Fibroblast of lung (primary cell): ENCODE data around the gene TRIM24. TPM values are rescaled to one million over a fixed set of nuclear protein-coding genes. Genes with fewer than 3 reads are reported as not detected.

Experiments
- DNase-seq, 2 donors: peaks; one replicate each; pipeline versions ENCODE4 v3.0.0 to v3.0.0-alpha.2; 2010; ENCODE audit warnings: low read depth in 2 of 2
- H2AFZ ChIP-seq: 2 replicates; pipeline ENCODE4 v1.5.1; 2012; ENCODE audit warnings: low read length, control low read depth, inconsistent platforms
- H3K27ac ChIP-seq: 2 replicates; pipeline ENCODE4 v1.5.1; 2011; ENCODE audit warnings: low read length, control low read depth; ENCODE audit not compliant: insufficient read depth
- H3K27me3 ChIP-seq: 2 replicates; pipeline ENCODE4 v1.5.1; 2011; ENCODE audit warnings: mild to moderate bottlenecking, low read length; ENCODE audit not compliant: control insufficient read depth, insufficient read depth
- H3K36me3 ChIP-seq: 2 replicates; pipeline ENCODE4 v1.5.1; 2011; ENCODE audit warnings: low read length; ENCODE audit not compliant: control insufficient read depth, insufficient read depth
- H3K4me1 ChIP-seq: 2 replicates; pipeline ENCODE4 v1.5.1; 2011; ENCODE audit warnings: low read length; ENCODE audit not compliant: control insufficient read depth, insufficient read depth; ENCODE audit errors: extremely low read depth
- H3K4me2 ChIP-seq: 2 replicates; pipeline ENCODE4 v1.5.1; 2011; ENCODE audit warnings: low read length, control low read depth; ENCODE audit not compliant: insufficient read depth; ENCODE audit errors: extremely low read depth
- H3K4me3 ChIP-seq, 4 experiments: fragments of 200-600 bp in 1 of 4; sonication (generic) in 1 of 4; replicated peaks in 1 of 4; 2 replicates each; pipeline ENCODE4 v1.5.1; 2011 to 2016; ENCODE audit warnings: low read length in 4 of 4, low read depth in 3 of 4, mild to moderate bottlenecking in 3 of 4, control low read depth in 2 of 4, inconsistent platforms in 1 of 4, mixed read lengths in 1 of 4; ENCODE audit not compliant: insufficient read depth in 1 of 4; ENCODE audit errors: control extremely low read depth in 1 of 4
- H3K79me2 ChIP-seq: 2 replicates; pipeline ENCODE4 v1.5.1; 2012; ENCODE audit warnings: mild to moderate bottlenecking, low read length, inconsistent platforms; ENCODE audit not compliant: control insufficient read depth, insufficient read depth
- H3K9ac ChIP-seq: 2 replicates; pipeline ENCODE4 v1.5.1; 2011; ENCODE audit warnings: mild to moderate bottlenecking, low read length, control low read depth; ENCODE audit not compliant: insufficient read depth
- H3K9me3 ChIP-seq: 2 replicates; pipeline ENCODE4 v1.5.1; 2012; ENCODE audit warnings: low read depth, low read length; ENCODE audit not compliant: control insufficient read depth, insufficient read depth
- H4K20me1 ChIP-seq: 2 replicates; pipeline ENCODE4 v1.5.1; 2011; ENCODE audit warnings: low read length; ENCODE audit not compliant: control insufficient read depth, insufficient read depth; ENCODE audit errors: extremely low read depth
- EZH2 ChIP-seq: IDR thresholded peaks from 2 replicates; pipeline ENCODE4 v1.5.1; 2012; ENCODE audit warnings: low read length, control low read depth, mild to moderate bottlenecking; ENCODE audit errors: missing control alignments
- polyA plus RNA-seq, 2 donors: library from polyadenylated mRNA; depleted of rRNA in 1 of 2; stranded (reverse) in 1 of 2; unstranded in 1 of 2; fragments of >200 nt; gene quantifications; 2 replicates each; pipeline ENCODE4 v1.2.1, GENCODE V29; 2011 to 2012; ENCODE audit warnings: missing spikeins in 1 of 2
- total RNA-seq: library from RNA; depleted of rRNA; stranded (reverse); fragments of >200 nt; gene quantifications from 2 replicates; pipeline ENCODE4 v1.2.1, GENCODE V29; 2014
- TF ChIP-seq, protein P1 (sequence below), 2 donors: IDR thresholded peaks in 1 of 2; conservative IDR thresholded peaks in 1 of 2; 1 replicate in 1 of 2; 2 replicates in 1 of 2; pipeline ENCODE4 v1.5.1; 2011 to 2012; ENCODE audit warnings: low read length in 2 of 2, control low read depth in 1 of 2, inconsistent platforms in 1 of 2, low read depth in 1 of 2, mild to moderate bottlenecking in 1 of 2

Gene TRIM24
- total and polyA plus RNA-seq, 2 donors (not counting 1 experiment from before 2014, with no cell fraction given): 5.9 to 7.9 TPM

DNA sequence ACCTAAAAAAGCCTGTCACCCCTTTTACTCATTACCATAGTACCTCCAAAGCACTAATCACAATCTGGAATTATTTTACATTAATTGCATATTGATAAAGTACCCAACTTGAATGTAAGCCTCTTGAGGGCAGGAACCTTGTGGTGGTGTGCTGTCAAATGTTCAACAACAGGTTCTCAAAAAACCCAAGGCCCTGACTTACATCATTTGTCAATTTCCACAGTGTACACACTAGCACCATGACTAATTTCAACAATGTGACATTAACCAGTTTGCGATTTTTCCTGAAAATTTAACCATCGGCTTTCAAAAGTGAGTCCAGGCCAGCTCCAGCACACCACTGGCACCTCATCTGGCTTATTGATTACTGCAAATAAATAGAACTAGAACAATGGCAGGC is 153.6 kb downstream of the TRIM24 start:
- no peak for TF ChIP-seq EZH2
- TF ChIP-seq, protein P1, sequence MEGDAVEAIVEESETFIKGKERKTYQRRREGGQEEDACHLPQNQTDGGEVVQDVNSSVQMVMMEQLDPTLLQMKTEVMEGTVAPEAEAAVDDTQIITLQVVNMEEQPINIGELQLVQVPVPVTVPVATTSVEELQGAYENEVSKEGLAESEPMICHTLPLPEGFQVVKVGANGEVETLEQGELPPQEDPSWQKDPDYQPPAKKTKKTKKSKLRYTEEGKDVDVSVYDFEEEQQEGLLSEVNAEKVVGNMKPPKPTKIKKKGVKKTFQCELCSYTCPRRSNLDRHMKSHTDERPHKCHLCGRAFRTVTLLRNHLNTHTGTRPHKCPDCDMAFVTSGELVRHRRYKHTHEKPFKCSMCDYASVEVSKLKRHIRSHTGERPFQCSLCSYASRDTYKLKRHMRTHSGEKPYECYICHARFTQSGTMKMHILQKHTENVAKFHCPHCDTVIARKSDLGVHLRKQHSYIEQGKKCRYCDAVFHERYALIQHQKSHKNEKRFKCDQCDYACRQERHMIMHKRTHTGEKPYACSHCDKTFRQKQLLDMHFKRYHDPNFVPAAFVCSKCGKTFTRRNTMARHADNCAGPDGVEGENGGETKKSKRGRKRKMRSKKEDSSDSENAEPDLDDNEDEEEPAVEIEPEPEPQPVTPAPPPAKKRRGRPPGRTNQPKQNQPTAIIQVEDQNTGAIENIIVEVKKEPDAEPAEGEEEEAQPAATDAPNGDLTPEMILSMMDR (conservative IDR thresholded peaks at IDR 0.05 in 1 of 2, IDR thresholded peaks at IDR 0.05 in 1 of 2; ENCODE audit: low read depth in 1 of 2, low read length in 2 of 2): no peak
- Histone ChIP-seq H3K9me3 (no peaks in the 10 kb centered on the region), H3K79me2 (no peaks in the 10 kb centered on the region), H3K9ac (no peak overlapping the region), H3K27me3 (no peaks in the 10 kb centered on the region), H4K20me1 (no peaks in the 10 kb centered on the region), H3K4me2 (no peak overlapping the region), H3K27ac (no peak overlapping the region), H2AFZ (no peak overlapping the region), H3K36me3 (no peaks in the 10 kb centered on the region), H3K4me1 (no peaks in the 10 kb centered on the region), H3K4me3 (no peak overlapping the region)
- DNase-seq: no peak

DNA sequence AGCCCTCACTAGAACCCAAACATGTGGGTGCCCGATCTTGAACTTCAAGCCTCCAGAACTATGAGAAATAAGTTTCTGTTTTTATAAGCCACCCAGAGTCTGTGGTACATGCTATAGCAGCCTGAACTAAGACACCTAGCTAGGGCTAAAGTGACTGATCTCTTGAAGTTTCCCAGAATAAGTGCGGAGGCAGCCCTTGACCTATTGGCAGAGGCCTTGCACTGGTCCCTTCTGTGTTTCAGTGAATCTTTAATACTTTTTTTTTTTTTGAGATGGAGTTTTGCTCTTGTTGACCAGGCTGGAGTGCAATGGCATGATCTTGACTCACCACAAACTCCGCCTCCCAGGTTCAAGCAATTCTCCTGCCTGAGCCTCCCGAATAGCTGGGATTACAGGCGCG is 156.0 kb downstream of the TRIM24 start:
- Histone ChIP-seq H4K20me1 (no peaks in the 10 kb centered on the region), H3K27me3 (no peaks in the 10 kb centered on the region), H3K9ac (no peak overlapping the region), H3K4me3 (no peak overlapping the region), H3K79me2 (no peaks in the 10 kb centered on the region), H2AFZ (no peak overlapping the region), H3K4me1 (no peaks in the 10 kb centered on the region), H3K9me3 (no peaks in the 10 kb centered on the region), H3K27ac (no peak overlapping the region), H3K36me3 (no peaks in the 10 kb centered on the region), H3K4me2 (no peak overlapping the region)
- TF ChIP-seq EZH2: no peak
- TF ChIP-seq, protein P1 (conservative IDR thresholded peaks at IDR 0.05 in 1 of 2, IDR thresholded peaks at IDR 0.05 in 1 of 2; ENCODE audit: low read depth in 1 of 2, low read length in 2 of 2): no peak
- DNase-seq: no peak

DNA sequence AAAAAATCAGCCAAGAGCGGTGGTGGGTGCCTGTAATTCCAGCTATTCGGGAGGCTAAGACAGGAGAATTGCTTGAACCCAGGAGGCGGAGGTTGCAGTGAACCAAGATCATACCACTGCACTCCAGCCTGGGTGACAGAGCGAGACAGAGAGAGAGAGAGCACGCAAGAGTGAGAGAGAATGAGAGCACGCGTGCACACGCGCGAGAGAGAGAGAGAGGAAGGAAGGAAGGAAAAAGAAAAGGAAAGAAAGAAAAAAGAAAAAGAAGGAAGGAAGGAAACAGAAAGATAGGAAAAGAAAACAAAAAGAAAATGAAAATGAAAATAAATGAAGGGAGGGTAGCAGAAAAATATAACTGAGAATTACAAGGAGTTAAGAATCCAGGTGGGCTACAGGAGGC is 158.4 kb downstream of the TRIM24 start:
- no peaks in the 10 kb centered on the region for H4K20me1 ChIP-seq
- H3K4me1 ChIP-seq: no peaks in the 10 kb centered on the region

More for the DNA sequence above, 158.4 kb downstream of the TRIM24 start:
- no peak overlapping the region for H3K27ac ChIP-seq
- no peak overlapping the region for H3K4me2 ChIP-seq
- no peaks in the 10 kb centered on the region for H3K27me3 ChIP-seq
- no peak overlapping the region for H3K9ac ChIP-seq
- H3K9me3 ChIP-seq: no peaks in the 10 kb centered on the region
- TF ChIP-seq, protein P1 (conservative IDR thresholded peaks at IDR 0.05 in 1 of 2, IDR thresholded peaks at IDR 0.05 in 1 of 2; ENCODE audit: low read depth in 1 of 2, low read length in 2 of 2): no peak
- no peak for TF ChIP-seq EZH2
- no peak for DNase-seq
- H3K4me3 ChIP-seq: no peak overlapping the region
- no peaks in the 10 kb centered on the region for H3K79me2 ChIP-seq
- H2AFZ ChIP-seq: no peak overlapping the region
- H3K36me3 ChIP-seq: no peaks in the 10 kb centered on the region
